GM12878 (cell line): ENCODE data around the gene CCNYL1. TPM values are rescaled to one million over a fixed set of nuclear protein-coding genes. Genes with fewer than 3 reads are reported as not detected.

ENCODE experiments used
- ATAC-seq: fragments of 200-7000 bp; cut with Tn5 transposase; 3 replicates; pipeline ENCODE4 v1.9.1; 2020; ENCODE audit warnings: mild to moderate bottlenecking, moderate library complexity
- BruUV-seq: library from RNA; stranded (reverse); fragments of 400-500 nt; replicated peaks from 2 replicates; lab custom pipeline; 2021; lab: Mats Ljungman, UMichigan
- CTCF ChIA-PET: fragments of 300-600 bp; sonication (Branson Sonifier 250); formaldehyde crosslinking; extraction: SDS; loops from one replicate; lab custom pipeline; 2021; ENCODE audit warnings: inconsistent platforms; lab: Yijun Ruan, JAX
- POLR2A ChIA-PET: fragments of 350-600 bp; formaldehyde crosslinking; extraction: SDS; loops from one replicate; lab custom pipeline; 2021; ENCODE audit warnings: inconsistent platforms; lab: Charles Lee
- RAD21 ChIA-PET: fragments of 300-600 bp; sonication (Branson Sonifier 250); formaldehyde crosslinking; loops from one replicate; lab custom pipeline; 2023; ENCODE audit warnings: antibody characterized with exemption; ENCODE audit not compliant: unreplicated experiment; lab: Charles Lee
- SMC1A ChIA-PET: fragments of 300-600 bp; sonication (Branson Sonifier 250); formaldehyde crosslinking; loops from one replicate; lab custom pipeline; 2023; ENCODE audit not compliant: unreplicated experiment, uncharacterized antibody; lab: Charles Lee
- DNase-seq: peaks from one replicate; pipeline ENCODE4 v3.0.0-alpha.2; 2011; ENCODE audit warnings: low read depth, low spot score
- FAIRE-seq: peaks from 3 replicates; lab custom pipeline; 2011; peaks lifted over from hg19 to GRCh38; lab: Jason Lieb, UNC
- H2AFZ ChIP-seq: 2 replicates; pipeline ENCODE4 v1.6.0; 2011; ENCODE audit warnings: low read depth, low read length, control low read depth; ENCODE audit not compliant: control insufficient read depth
- H3K27ac ChIP-seq: 2 replicates; pipeline ENCODE4 v1.5.1; 2011; ENCODE audit warnings: control low read depth; ENCODE audit not compliant: control insufficient read depth, insufficient read depth
- H3K27me3 ChIP-seq, 2 experiments: replicated peaks in 1 of 2; 2 replicates each; pipeline versions ENCODE4 v1.6.0 to v1.6.1; 2011; ENCODE audit warnings: low read length in 1 of 2; ENCODE audit not compliant: control insufficient read depth in 2 of 2, insufficient read depth in 2 of 2
- H3K36me3 ChIP-seq, 2 experiments: 2 replicates each; pipeline ENCODE4 v1.5.1; 2011; ENCODE audit warnings: low read length in 1 of 2; ENCODE audit not compliant: control insufficient read depth in 2 of 2, insufficient read depth in 2 of 2
- H3K4me1 ChIP-seq: 2 replicates; pipeline ENCODE4 v1.6.1; 2011; ENCODE audit warnings: mild to moderate bottlenecking, low read length, moderate library complexity, mixed read lengths; ENCODE audit not compliant: control insufficient read depth, insufficient read depth
- H3K4me2 ChIP-seq: 2 replicates; pipeline ENCODE4 v1.6.0; 2011; ENCODE audit warnings: control low read depth; ENCODE audit not compliant: control insufficient read depth, insufficient read depth
- H3K4me3 ChIP-seq: fragments of 200-600 bp; sonication (generic); 2 replicates; pipeline ENCODE4 v1.5.1; 2016
- H3K79me2 ChIP-seq: 2 replicates; pipeline ENCODE4 v1.6.0; 2011; ENCODE audit warnings: low read length; ENCODE audit not compliant: control insufficient read depth, insufficient read depth
- H3K9ac ChIP-seq: 2 replicates; pipeline ENCODE4 v1.8.0; 2011; ENCODE audit warnings: low read length, control low read depth, mixed read lengths; ENCODE audit not compliant: control insufficient read depth, insufficient read depth
- H3K9me3 ChIP-seq: replicated peaks from 3 replicates; pipeline ENCODE4 v1.5.1; 2011; ENCODE audit warnings: mild to moderate bottlenecking, low read length; ENCODE audit not compliant: control insufficient read depth, insufficient read depth
- H4K20me1 ChIP-seq: 2 replicates; pipeline ENCODE4 v1.6.0; 2011; ENCODE audit not compliant: control insufficient read depth, insufficient read depth
- CBX5 ChIP-seq: sonication (generic); IDR thresholded peaks from 2 replicates; pipeline ENCODE4 v1.6.1; 2016; ENCODE audit warnings: low read depth, moderate library complexity, mild to moderate bottlenecking, inconsistent platforms
- CHD4 ChIP-seq: fragments of 200-600 bp; sonication (generic); IDR thresholded peaks from 2 replicates; pipeline ENCODE4 v1.6.1; 2016; ENCODE audit warnings: mild to moderate bottlenecking
- FOS ChIP-seq: IDR thresholded peaks from 3 replicates; pipeline ENCODE4 v1.6.1; 2011; ENCODE audit warnings: borderline replicate concordance; ENCODE audit not compliant: insufficient read length; ENCODE audit errors: extremely low read depth
- HCFC1 ChIP-seq: fragments of 150-350 bp; IDR thresholded peaks from 2 replicates; pipeline ENCODE4 v1.6.1; 2014; ENCODE audit warnings: low read length
- HDAC6 ChIP-seq: fragments of 200-600 bp; sonication (generic); IDR thresholded peaks from one replicate; pipeline ENCODE4 v1.8.0; 2017; ENCODE audit warnings: antibody characterized with exemption; ENCODE audit not compliant: unreplicated experiment
- MTA2 ChIP-seq: fragments of 450-650 bp; IDR thresholded peaks from 2 replicates; pipeline ENCODE4 v1.6.1; 2016; ENCODE audit warnings: low read depth, mild to moderate bottlenecking, moderate library complexity
- NR2C1 ChIP-seq: fragments of 450-650 bp; IDR thresholded peaks from 2 replicates; pipeline ENCODE4 v1.6.1; 2017; ENCODE audit warnings: antibody characterized with exemption, mild to moderate bottlenecking, moderate library complexity
- NR2F1 ChIP-seq: fragments of 450-650 bp; conservative IDR thresholded peaks from 2 replicates; pipeline ENCODE4 v1.6.1; 2017; ENCODE audit warnings: mild to moderate bottlenecking
- RCOR1 ChIP-seq: conservative IDR thresholded peaks from 2 replicates; pipeline ENCODE4 v1.6.1; 2012; ENCODE audit warnings: low read depth, low read length, improper control_type of control experiment
- SIN3A ChIP-seq: IDR thresholded peaks from 2 replicates; pipeline ENCODE4 v1.6.1; 2012; ENCODE audit warnings: low read depth, low read length, improper control_type of control experiment
- STAT3 ChIP-seq: IDR thresholded peaks from 2 replicates; pipeline ENCODE4 v1.6.1; 2011; ENCODE audit warnings: low read depth, low read length, improper control_type of control experiment
- WGBS: methylation state at CpG from one replicate; pipeline ENCODE4 v1.1.6; 2016; ENCODE audit warnings: low lambda C conversion rate; ENCODE audit not compliant: insufficient replicate concordance, insufficient coverage; ENCODE audit errors: missing lambda C conversion rate; 5-methylcytosine and 5-hydroxymethylcytosine counted together
- in situ Hi-C: fragments of 300-500 bp; cut with MboI; formaldehyde crosslinking; loops from 9 replicates; pipeline ENCODE4 v1.14.3; 2018; ENCODE audit warnings: mixed read lengths
- intact Hi-C: fragments of 100-400 bp; cut with micrococcal nuclease; formaldehyde crosslinking; loops from one replicate; pipeline ENCODE4 v1.14.2; 2022; ENCODE audit not compliant: unreplicated experiment
- polyA plus RNA-seq, 11 experiments: library from polyadenylated mRNA; depleted of rRNA in 4 of 11; unstranded in 6 of 11; stranded (reverse) in 5 of 11; fragments of >200 nt; fragmentation: Nextera tagmentation in 4 of 11; fragmentation: Illumina TruSeq in 1 of 11; extraction: Ambion mirVana in 4 of 11; extraction: Trizol in 1 of 11; gene quantifications; 1 replicate in 1 of 11; 2 replicates in 10 of 11; pipeline versions ENCODE4 v1.2.1 to v1.2.3, GENCODE V29; 2011 to 2016; ENCODE audit warnings: inconsistent platforms in 2 of 11, missing spikeins in 2 of 11, low read depth in 1 of 11
- total RNA-seq, 4 experiments: library from RNA; depleted of rRNA in 3 of 4; stranded (reverse); fragments of >200 nt in 3 of 4; fragmentation: Illumina TruSeq in 1 of 4; extraction: Trizol in 1 of 4; gene quantifications; 2 replicates each; pipeline versions ENCODE4 v1.2.1 to v1.2.3, GENCODE V29; 2013 to 2021
- TF ChIP-seq, protein P1 (sequence below): IDR thresholded peaks from 2 replicates; pipeline ENCODE4 v1.6.1; 2011; ENCODE audit warnings: low read depth, mild to moderate bottlenecking, low read length, moderate library complexity, borderline replicate concordance; ENCODE audit errors: extremely low read depth
- TF ChIP-seq, protein P2 (sequence below): fragments of 450-650 bp; IDR thresholded peaks from 2 replicates; pipeline ENCODE4 v1.6.1; 2016; ENCODE audit warnings: mild to moderate bottlenecking
- TF ChIP-seq, protein P3 (sequence below): IDR thresholded peaks from 2 replicates; pipeline ENCODE4 v1.6.1; 2012; ENCODE audit warnings: low read depth, low read length, improper control_type of control experiment

The CCNYL1 gene
- total and polyA plus RNA-seq, 10 of the 15 experiments (the other 5 are each of a cell fraction or from before 2014, with no cell fraction given): 1.8 to 12.3 (median 5.9) TPM

DNA sequence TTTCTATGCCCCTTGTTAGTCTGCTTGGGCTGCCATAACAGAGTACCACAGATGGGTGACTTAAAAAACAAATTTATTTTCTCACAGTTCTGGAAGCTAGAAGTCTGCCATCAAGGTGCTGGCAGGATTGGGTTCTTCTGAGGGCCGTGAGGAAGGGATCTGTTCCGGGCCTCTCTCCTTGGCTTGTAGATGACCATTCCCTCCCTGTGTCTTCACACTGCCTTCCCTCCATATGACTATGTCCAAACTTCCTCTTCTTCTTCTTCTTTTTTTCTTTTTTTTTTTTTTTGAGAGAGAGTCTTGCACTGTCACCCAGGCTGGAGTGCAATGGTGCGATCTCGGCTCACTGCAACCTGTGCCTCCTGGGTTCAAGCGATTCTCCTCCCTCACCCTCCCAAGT lies 13.1 kb upstream of the CCNYL1 start (continued):
- TF ChIP-seq NR2C1 (no peak), SIN3A (no peak), HDAC6 (no peak), MTA2 (no peak), STAT3 (no peak), NR2F1 (no peak)
- TF ChIP-seq, protein P1, sequence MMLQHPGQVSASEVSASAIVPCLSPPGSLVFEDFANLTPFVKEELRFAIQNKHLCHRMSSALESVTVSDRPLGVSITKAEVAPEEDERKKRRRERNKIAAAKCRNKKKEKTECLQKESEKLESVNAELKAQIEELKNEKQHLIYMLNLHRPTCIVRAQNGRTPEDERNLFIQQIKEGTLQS: no peak
- TF ChIP-seq, protein P2, sequence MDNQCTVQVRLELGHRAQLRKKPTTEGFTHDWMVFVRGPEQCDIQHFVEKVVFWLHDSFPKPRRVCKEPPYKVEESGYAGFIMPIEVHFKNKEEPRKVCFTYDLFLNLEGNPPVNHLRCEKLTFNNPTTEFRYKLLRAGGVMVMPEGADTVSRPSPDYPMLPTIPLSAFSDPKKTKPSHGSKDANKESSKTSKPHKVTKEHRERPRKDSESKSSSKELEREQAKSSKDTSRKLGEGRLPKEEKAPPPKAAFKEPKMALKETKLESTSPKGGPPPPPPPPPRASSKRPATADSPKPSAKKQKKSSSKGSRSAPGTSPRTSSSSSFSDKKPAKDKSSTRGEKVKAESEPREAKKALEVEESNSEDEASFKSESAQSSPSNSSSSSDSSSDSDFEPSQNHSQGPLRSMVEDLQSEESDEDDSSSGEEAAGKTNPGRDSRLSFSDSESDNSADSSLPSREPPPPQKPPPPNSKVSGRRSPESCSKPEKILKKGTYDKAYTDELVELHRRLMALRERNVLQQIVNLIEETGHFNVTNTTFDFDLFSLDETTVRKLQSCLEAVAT: no peak

DNA sequence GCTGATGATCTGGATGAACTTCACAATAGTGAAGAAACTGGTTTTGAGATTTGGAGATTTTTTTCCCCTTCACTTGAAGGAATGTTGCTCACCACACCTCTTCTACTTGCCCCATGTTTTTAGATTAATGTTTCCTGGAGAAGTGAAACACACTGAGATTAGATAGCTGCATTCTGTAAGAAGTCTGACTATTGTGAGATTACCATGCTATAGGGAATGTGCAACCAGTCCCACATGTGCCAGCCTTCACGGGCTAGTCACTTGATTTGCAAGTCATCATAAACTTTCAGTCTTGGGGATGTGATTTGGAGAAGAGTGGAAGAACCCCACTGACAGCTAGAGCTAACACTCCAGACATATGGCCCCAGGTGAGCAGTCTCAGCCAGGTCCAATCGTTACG lies 7.4 kb upstream of the CCNYL1 start:
- Histone ChIP-seq H3K4me3 (no peak overlapping the region), H3K4me1 (0 out of 2 replicates have a peak, but pooled peaks cover 3% of the 10 kb centered on the region), H3K27ac (no peak overlapping the region), H2AFZ (no peak overlapping the region), H3K27me3 (no peaks in the 10 kb centered on the region), H3K9ac (no peak overlapping the region), H3K9me3 (no peaks in the 10 kb centered on the region), H4K20me1 (no peaks in the 10 kb centered on the region), H3K79me2 (no peaks in the 10 kb centered on the region), H3K36me3 (no peaks in the 10 kb centered on the region), H3K4me2 (no peak overlapping the region)
- SMC1A ChIA-PET: interaction anchor here (0.7 to 2.7 kb wide), 7 partner anchors 11 to 71 kb away, joined by 3 to 9 read pairs (median 3); no protein-coding TSS in a partner anchor
- POLR2A ChIA-PET: interaction anchor here (0.5 to 1.4 kb wide), 2 partner anchors 12 to 16 kb away, joined by 3 to 7 read pairs; no protein-coding TSS in a partner anchor
- intact Hi-C loops: no loop called here
- TF ChIP-seq CBX5 (no peak), CHD4 (no peak), RCOR1 (no peak), FOS (no peak), HCFC1 (no peak)
- TF ChIP-seq, protein P3, sequence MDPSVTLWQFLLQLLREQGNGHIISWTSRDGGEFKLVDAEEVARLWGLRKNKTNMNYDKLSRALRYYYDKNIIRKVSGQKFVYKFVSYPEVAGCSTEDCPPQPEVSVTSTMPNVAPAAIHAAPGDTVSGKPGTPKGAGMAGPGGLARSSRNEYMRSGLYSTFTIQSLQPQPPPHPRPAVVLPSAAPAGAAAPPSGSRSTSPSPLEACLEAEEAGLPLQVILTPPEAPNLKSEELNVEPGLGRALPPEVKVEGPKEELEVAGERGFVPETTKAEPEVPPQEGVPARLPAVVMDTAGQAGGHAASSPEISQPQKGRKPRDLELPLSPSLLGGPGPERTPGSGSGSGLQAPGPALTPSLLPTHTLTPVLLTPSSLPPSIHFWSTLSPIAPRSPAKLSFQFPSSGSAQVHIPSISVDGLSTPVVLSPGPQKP: no peak
- no peak for DNase-seq
- ATAC-seq: no peak
- CTCF ChIA-PET: interaction anchor here (1.2 to 6.8 kb wide), 2 partner anchors 11 to 22 kb away, joined by 3 to 50 read pairs; no protein-coding TSS in a partner anchor
- RAD21 ChIA-PET: no interaction called here
- no TSS peak for BruUV-seq
- peak; percentile 54 for FAIRE-seq
- in situ Hi-C loops: no loop called here
- whole genome bisulfite sequencing: 60% methylated on average over 3 of the region's 3 CpGs
